Peyer's patch (tissue), 4 donors: ENCODE results near the gene TBX5. TPM values are rescaled to one million over a fixed set of nuclear protein-coding genes. Genes with fewer than 3 reads are reported as not detected.

Experiments used
- DNase-seq, 3 donors: peaks; one replicate each; pipeline ENCODE4 v3.0.0-alpha.2; 2017 to 2019
- H3K27ac ChIP-seq, 4 donors: fragments of 200-600 bp; sonication (generic); one replicate each; pipeline ENCODE4 v1.5.1; 2016 to 2019
- H3K27me3 ChIP-seq, 2 donors: fragments of 200-600 bp; sonication (generic); one replicate each; pipeline ENCODE4 v1.5.1; 2019
- H3K36me3 ChIP-seq, 3 donors: fragments of 200-600 bp; sonication (generic); one replicate each; pipeline ENCODE4 v1.5.1; 2016 to 2019
- H3K4me1 ChIP-seq, 4 donors: fragments of 200-600 bp; sonication (generic); one replicate each; pipeline ENCODE4 v1.5.1; 2016 to 2019
- H3K4me3 ChIP-seq, 4 donors: fragments of 200-600 bp; sonication (generic); 1 replicate in 3 of 4; 2 replicates in 1 of 4; pipeline ENCODE4 v1.5.1; 2016 to 2019; ENCODE audit warnings: mild to moderate bottlenecking in 1 of 4
- H3K9me3 ChIP-seq, 4 donors: fragments of 200-600 bp; sonication (generic); one replicate each; pipeline ENCODE4 v1.5.1; 2016 to 2019; ENCODE audit warnings: mild to moderate bottlenecking in 1 of 4
- POLR2A ChIP-seq, 2 donors: fragments of 450-650 bp; IDR thresholded peaks; one replicate each; pipeline ENCODE4 v1.5.1; 2017; ENCODE audit warnings: antibody characterized with exemption in 2 of 2, mild to moderate bottlenecking in 2 of 2, moderate library complexity in 2 of 2
- total RNA-seq, 4 donors: library from RNA; depleted of rRNA; stranded (reverse); fragments of >200 nt; gene quantifications; one replicate each; pipeline ENCODE4 v1.1.0, GENCODE V29; 2016
- TF ChIP-seq, protein P1 (sequence below), 6 experiments: fragments of 450-650 bp in 4 of 6; fragments of 200-600 bp in 2 of 6; sonication (generic) in 1 of 6; IDR thresholded peaks; one replicate each; pipeline ENCODE4 v1.5.1; 2017 to 2019; ENCODE audit warnings: antibody characterized with exemption in 6 of 6, mild to moderate bottlenecking in 3 of 6, moderate library complexity in 1 of 6

Gene TBX5
- total RNA-seq, 4 donors from 2014 or later = not detected

GRCh38 chr12:114334395-114334794 lies 71.5 kb downstream of the TBX5 start:
- H3K4me3 ChIP-seq = no peak overlapping the region
- no peaks in the 10 kb centered on the region for H3K9me3 ChIP-seq
- no peak for DNase-seq
- TF ChIP-seq, protein P1, sequence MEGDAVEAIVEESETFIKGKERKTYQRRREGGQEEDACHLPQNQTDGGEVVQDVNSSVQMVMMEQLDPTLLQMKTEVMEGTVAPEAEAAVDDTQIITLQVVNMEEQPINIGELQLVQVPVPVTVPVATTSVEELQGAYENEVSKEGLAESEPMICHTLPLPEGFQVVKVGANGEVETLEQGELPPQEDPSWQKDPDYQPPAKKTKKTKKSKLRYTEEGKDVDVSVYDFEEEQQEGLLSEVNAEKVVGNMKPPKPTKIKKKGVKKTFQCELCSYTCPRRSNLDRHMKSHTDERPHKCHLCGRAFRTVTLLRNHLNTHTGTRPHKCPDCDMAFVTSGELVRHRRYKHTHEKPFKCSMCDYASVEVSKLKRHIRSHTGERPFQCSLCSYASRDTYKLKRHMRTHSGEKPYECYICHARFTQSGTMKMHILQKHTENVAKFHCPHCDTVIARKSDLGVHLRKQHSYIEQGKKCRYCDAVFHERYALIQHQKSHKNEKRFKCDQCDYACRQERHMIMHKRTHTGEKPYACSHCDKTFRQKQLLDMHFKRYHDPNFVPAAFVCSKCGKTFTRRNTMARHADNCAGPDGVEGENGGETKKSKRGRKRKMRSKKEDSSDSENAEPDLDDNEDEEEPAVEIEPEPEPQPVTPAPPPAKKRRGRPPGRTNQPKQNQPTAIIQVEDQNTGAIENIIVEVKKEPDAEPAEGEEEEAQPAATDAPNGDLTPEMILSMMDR (IDR thresholded peaks at IDR 0.05) = no peak
- TF ChIP-seq POLR2A (IDR thresholded peaks at IDR 0.05) = no peak
- H3K4me1 ChIP-seq = no peaks in the 10 kb centered on the region
- no peaks in the 10 kb centered on the region for H3K27me3 ChIP-seq
- no peaks in the 10 kb centered on the region for H3K36me3 ChIP-seq
- H3K27ac ChIP-seq = no peak overlapping the region

DNA sequence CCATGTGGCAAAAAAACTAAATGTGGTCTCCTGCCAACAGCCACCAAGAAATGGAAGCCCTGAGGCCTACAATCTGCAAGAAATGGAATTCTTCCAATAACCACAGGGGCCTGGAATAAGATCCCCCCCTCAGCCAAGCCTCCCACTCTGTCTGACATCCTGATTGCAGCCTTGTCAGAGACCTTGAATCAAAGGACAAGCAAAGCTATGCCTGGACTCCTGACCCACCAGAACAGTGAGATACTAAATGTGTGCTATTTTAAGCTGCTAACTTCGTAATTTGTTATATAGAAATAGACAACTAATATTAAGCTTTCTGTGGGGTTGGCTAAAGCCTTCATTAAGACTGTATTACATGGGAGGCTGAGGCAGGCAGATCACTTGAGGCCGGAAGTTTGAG lies 77.7 kb downstream of the TBX5 start:
- DNase-seq = no peak
- TF ChIP-seq, protein P1 (IDR thresholded peaks at IDR 0.05) = no peak
- no peak for TF ChIP-seq POLR2A (IDR thresholded peaks at IDR 0.05)
- H3K27me3 ChIP-seq = no peaks in the 10 kb centered on the region
- no peaks in the 10 kb centered on the region for H3K9me3 ChIP-seq
- no peaks in the 10 kb centered on the region for H3K36me3 ChIP-seq
- no peak overlapping the region for H3K27ac ChIP-seq
- no peak overlapping the region for H3K4me3 ChIP-seq
- H3K4me1 ChIP-seq = no peaks in the 10 kb centered on the region

- Histone ChIP-seq H3K27me3 (no peaks in the 10 kb centered on the region), H3K27ac (no peak overlapping the region), H3K9me3 (no peaks in the 10 kb centered on the region), H3K4me1 (no peaks in the 10 kb centered on the region), H3K4me3 (no peak overlapping the region), H3K36me3 (no peaks in the 10 kb centered on the region)
- DNase-seq = no peak
- TF ChIP-seq, protein P1 (IDR thresholded peaks at IDR 0.05) = no peak
- no peak for TF ChIP-seq POLR2A (IDR thresholded peaks at IDR 0.05)
Measured at GRCh38 chr12:114327765-114328164, 78.2 kb downstream of the TBX5 start.

DNA sequence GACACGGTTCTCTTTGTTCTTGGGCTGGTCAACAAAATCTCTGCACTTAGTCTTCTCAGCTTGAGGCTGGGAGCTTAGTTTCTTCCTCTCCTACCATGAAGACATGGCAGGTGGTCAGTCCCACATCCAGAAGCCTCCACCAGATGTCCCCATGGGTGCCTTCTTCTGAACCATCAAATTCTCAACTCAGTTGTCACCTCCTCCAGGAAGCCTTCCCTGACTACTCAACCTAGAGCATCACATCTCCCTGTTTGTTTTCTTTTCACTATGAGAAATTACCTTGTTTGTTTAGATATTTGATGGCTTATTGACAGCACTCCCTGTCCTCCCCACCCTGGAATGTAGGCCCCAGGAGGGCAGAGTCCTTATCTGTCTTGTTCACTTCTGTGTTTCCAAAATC lies 84.4 kb downstream of the TBX5 start:
- H3K27ac ChIP-seq = no peak overlapping the region
- no peak for DNase-seq
- no peaks in the 10 kb centered on the region for H3K4me1 ChIP-seq
- no peak overlapping the region for H3K4me3 ChIP-seq
- no peaks in the 10 kb centered on the region for H3K9me3 ChIP-seq
- H3K36me3 ChIP-seq = no peaks in the 10 kb centered on the region
- TF ChIP-seq POLR2A (IDR thresholded peaks at IDR 0.05) = no peak
- TF ChIP-seq, protein P1 (IDR thresholded peaks at IDR 0.05) = no peak
- H3K27me3 ChIP-seq = no peaks in the 10 kb centered on the region

DNA sequence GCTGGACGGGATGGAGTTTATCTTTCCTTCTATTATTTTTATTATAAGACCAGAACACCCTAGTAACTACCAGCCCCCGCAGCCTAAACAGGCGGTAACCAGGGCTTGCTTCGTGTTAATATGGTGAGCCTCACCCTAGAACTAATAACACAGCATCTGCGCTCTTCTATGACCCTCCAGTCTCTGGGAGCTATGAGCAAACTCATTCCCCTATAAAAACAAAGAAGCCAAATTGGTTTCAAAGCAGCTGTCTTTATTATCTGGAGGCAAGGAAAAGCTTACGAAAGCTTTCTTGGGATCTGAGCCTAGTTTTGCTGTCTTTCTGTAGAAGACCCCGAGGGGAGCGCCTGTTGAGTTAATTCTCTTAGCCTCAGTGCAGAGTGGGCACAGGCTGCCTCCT lies 85.0 kb downstream of the TBX5 start:
- TF ChIP-seq POLR2A (IDR thresholded peaks at IDR 0.05) = no peak
- TF ChIP-seq, protein P1 (IDR thresholded peaks at IDR 0.05) = no peak
- Histone ChIP-seq H3K9me3 (no peaks in the 10 kb centered on the region), H3K4me3 (no peak overlapping the region), H3K27ac (no peak overlapping the region), H3K36me3 (no peaks in the 10 kb centered on the region), H3K27me3 (no peaks in the 10 kb centered on the region), H3K4me1 (no peaks in the 10 kb centered on the region)
- no peak for DNase-seq

- H3K4me1 ChIP-seq = no peaks in the 10 kb centered on the region
- TF ChIP-seq, protein P1 (IDR thresholded peaks at IDR 0.05) = no peak
- TF ChIP-seq POLR2A (IDR thresholded peaks at IDR 0.05) = no peak
- no peaks in the 10 kb centered on the region for H3K27me3 ChIP-seq
- H3K27ac ChIP-seq = no peak overlapping the region
- no peak overlapping the region for H3K4me3 ChIP-seq
- DNase-seq = no peak
- H3K9me3 ChIP-seq = no peaks in the 10 kb centered on the region
- H3K36me3 ChIP-seq = no peaks in the 10 kb centered on the region
Measured at GRCh38 chr12:114320101-114320500, 85.8 kb downstream of the TBX5 start.
